Sigmoid colon (tissue), 4 donors: ENCODE measurements around the gene MAGEA6.

ENCODE experiments used
- CTCF ChIP-seq, 4 experiments: fragments of 450-650 bp in 3 of 4; fragments of 200-600 bp in 1 of 4; IDR thresholded peaks; one replicate each; pipeline ENCODE4 v1.5.1; 2016 to 2019; ENCODE audit warnings: antibody characterized with exemption in 4 of 4, mild to moderate bottlenecking in 3 of 4, moderate library complexity in 2 of 4
- EP300 ChIP-seq, 4 donors: sonication (generic); formaldehyde crosslinking; IDR thresholded peaks; one replicate each; pipeline ENCODE4 v1.6.1; 2017; ENCODE audit warnings: antibody characterized with exemption in 4 of 4
- POLR2A ChIP-seq, 2 donors: fragments of 450-650 bp; IDR thresholded peaks; one replicate each; pipeline ENCODE4 v1.6.1; 2016; ENCODE audit warnings: antibody characterized with exemption in 2 of 2, mild to moderate bottlenecking in 2 of 2, moderate library complexity in 2 of 2
- POLR2AphosphoS5 ChIP-seq, 4 donors: sonication (generic); formaldehyde crosslinking; IDR thresholded peaks; one replicate each; pipeline ENCODE4 v1.6.1; 2017; ENCODE audit warnings: antibody characterized with exemption in 4 of 4

GRCh38 chrX:152818356-152818755 lies 48.9 kb upstream of the MAGEA6 start:
- TF ChIP-seq CTCF (IDR thresholded peaks at IDR 0.05) (no peak), POLR2A (IDR thresholded peaks at IDR 0.05) (no peak), POLR2AphosphoS5 (IDR thresholded peaks at IDR 0.05) (no peak), EP300 (IDR thresholded peaks at IDR 0.05) (no peak)
